ENCODE results near the gene TRPM8.

GRCh38 chr2:233977296-233977837, 60.2 kb downstream of the TRPM8 start:
- TF ChIP-seq, protein P1, sequence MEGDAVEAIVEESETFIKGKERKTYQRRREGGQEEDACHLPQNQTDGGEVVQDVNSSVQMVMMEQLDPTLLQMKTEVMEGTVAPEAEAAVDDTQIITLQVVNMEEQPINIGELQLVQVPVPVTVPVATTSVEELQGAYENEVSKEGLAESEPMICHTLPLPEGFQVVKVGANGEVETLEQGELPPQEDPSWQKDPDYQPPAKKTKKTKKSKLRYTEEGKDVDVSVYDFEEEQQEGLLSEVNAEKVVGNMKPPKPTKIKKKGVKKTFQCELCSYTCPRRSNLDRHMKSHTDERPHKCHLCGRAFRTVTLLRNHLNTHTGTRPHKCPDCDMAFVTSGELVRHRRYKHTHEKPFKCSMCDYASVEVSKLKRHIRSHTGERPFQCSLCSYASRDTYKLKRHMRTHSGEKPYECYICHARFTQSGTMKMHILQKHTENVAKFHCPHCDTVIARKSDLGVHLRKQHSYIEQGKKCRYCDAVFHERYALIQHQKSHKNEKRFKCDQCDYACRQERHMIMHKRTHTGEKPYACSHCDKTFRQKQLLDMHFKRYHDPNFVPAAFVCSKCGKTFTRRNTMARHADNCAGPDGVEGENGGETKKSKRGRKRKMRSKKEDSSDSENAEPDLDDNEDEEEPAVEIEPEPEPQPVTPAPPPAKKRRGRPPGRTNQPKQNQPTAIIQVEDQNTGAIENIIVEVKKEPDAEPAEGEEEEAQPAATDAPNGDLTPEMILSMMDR (IDR thresholded peaks at IDR 0.05; ENCODE audit: low read length): no peak
- no peak for TF ChIP-seq EZH2 (IDR thresholded peaks at IDR 0.05; ENCODE audit: borderline replicate concordance, low read length)
